OCI-LY1 (cell line): ENCODE results near the gene CMTM2.
"Not testable (repeated sequence)": the region's sequence is repeated elsewhere in the genome, so short reads cannot be mapped to it uniquely, and the experiment has no call there.

Experiments used
- H2AFZ ChIP-seq: fragments of 200-600 bp; sonication (generic), shearing (Covaris generic); 2 replicates; pipeline ENCODE4 v1.6.0; 2014; ENCODE audit warnings: antibody characterized with exemption, mild to moderate bottlenecking, low read length
- H3F3A ChIP-seq: fragments of 200-600 bp; sonication (generic), shearing (Covaris generic); 2 replicates; pipeline ENCODE4 v1.6.0; 2014; ENCODE audit warnings: mild to moderate bottlenecking, antibody characterized with exemption, low read length, moderate library complexity; ENCODE audit not compliant: insufficient read depth
- H3K27ac ChIP-seq: fragments of 200-600 bp; sonication (generic); 2 replicates; pipeline ENCODE4 v1.5.1; 2014; ENCODE audit warnings: low read length, mixed run types, mild to moderate bottlenecking, low read depth; ENCODE audit not compliant: poor library complexity, severe bottlenecking
- H3K27me3 ChIP-seq: fragments of 200-600 bp; sonication (generic); 2 replicates; pipeline ENCODE4 v1.6.0; 2014; ENCODE audit warnings: antibody characterized with exemption, mild to moderate bottlenecking, low read length, moderate library complexity; ENCODE audit not compliant: insufficient read depth
- H3K36me3 ChIP-seq: fragments of 200-600 bp; sonication (generic); 2 replicates; pipeline ENCODE4 v1.6.1; 2014; ENCODE audit warnings: mild to moderate bottlenecking, antibody characterized with exemption, low read length, moderate library complexity, mixed read lengths; ENCODE audit not compliant: insufficient read depth
- H3K4me1 ChIP-seq: fragments of 200-600 bp; sonication (generic); 2 replicates; pipeline ENCODE4 v1.5.1; 2014; ENCODE audit warnings: mild to moderate bottlenecking, low read length, moderate library complexity; ENCODE audit not compliant: insufficient read depth, severe bottlenecking
- H3K4me2 ChIP-seq: fragments of 200-600 bp; sonication (generic), shearing (Covaris generic); 2 replicates; pipeline ENCODE4 v1.6.1; 2014; ENCODE audit warnings: low read length
- H3K4me3 ChIP-seq: fragments of 200-600 bp; sonication (generic); 2 replicates; pipeline ENCODE4 v1.5.1; 2014; ENCODE audit warnings: low read length, low read depth, mild to moderate bottlenecking, mixed read lengths; ENCODE audit not compliant: poor library complexity, severe bottlenecking
- H3K79me2 ChIP-seq: fragments of 200-600 bp; shearing (Covaris generic); 2 replicates; pipeline ENCODE4 v1.6.1; 2016; ENCODE audit warnings: mixed run types, low read length, mixed read lengths; ENCODE audit not compliant: insufficient read depth
- H3K9ac ChIP-seq: fragments of 200-600 bp; sonication (generic), shearing (Covaris generic); 2 replicates; pipeline ENCODE4 v1.6.1; 2014; ENCODE audit warnings: mild to moderate bottlenecking, low read length, mixed read lengths
- H3K9me2 ChIP-seq: fragments of 200-600 bp; sonication (generic), shearing (Covaris generic); 2 replicates; pipeline ENCODE4 v1.6.1; 2014; ENCODE audit warnings: low read depth, mild to moderate bottlenecking, low read length, mixed read lengths
- H3K9me3 ChIP-seq: fragments of 200-600 bp; shearing (Covaris generic); 2 replicates; pipeline ENCODE4 v1.6.1; 2014; ENCODE audit warnings: low read length, mixed read lengths
- H4K20me1 ChIP-seq: fragments of 200-600 bp; sonication (generic), shearing (Covaris generic); 2 replicates; pipeline ENCODE4 v1.6.0; 2016; ENCODE audit warnings: mild to moderate bottlenecking, low read length; ENCODE audit not compliant: insufficient read depth
- EZH2 ChIP-seq: fragments of 200-600 bp; sonication (generic), shearing (Covaris generic); IDR thresholded peaks from 2 replicates; pipeline ENCODE4 v1.8.0; 2017; ENCODE audit warnings: borderline replicate concordance, mixed run types, mild to moderate bottlenecking, antibody characterized with exemption, low read length, moderate library complexity, mixed read lengths
- TF ChIP-seq, protein P1 (sequence below): fragments of 200-600 bp; sonication (generic), shearing (Covaris generic); IDR thresholded peaks from 2 replicates; pipeline ENCODE4 v1.5.1; 2017; ENCODE audit warnings: mild to moderate bottlenecking, antibody characterized with exemption, low read length, moderate library complexity, mixed read lengths

Gene CMTM2

GRCh38 chr16:66608241-66609138 is 29.2 kb downstream of the CMTM2 start:
- H3K9me2 ChIP-seq, result no peaks in the 10 kb centered on the region
- no peak for TF ChIP-seq EZH2
- TF ChIP-seq, protein P1, sequence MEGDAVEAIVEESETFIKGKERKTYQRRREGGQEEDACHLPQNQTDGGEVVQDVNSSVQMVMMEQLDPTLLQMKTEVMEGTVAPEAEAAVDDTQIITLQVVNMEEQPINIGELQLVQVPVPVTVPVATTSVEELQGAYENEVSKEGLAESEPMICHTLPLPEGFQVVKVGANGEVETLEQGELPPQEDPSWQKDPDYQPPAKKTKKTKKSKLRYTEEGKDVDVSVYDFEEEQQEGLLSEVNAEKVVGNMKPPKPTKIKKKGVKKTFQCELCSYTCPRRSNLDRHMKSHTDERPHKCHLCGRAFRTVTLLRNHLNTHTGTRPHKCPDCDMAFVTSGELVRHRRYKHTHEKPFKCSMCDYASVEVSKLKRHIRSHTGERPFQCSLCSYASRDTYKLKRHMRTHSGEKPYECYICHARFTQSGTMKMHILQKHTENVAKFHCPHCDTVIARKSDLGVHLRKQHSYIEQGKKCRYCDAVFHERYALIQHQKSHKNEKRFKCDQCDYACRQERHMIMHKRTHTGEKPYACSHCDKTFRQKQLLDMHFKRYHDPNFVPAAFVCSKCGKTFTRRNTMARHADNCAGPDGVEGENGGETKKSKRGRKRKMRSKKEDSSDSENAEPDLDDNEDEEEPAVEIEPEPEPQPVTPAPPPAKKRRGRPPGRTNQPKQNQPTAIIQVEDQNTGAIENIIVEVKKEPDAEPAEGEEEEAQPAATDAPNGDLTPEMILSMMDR, result peak; percentile 91
- no peak overlapping the region for H3K27ac ChIP-seq
- no peaks in the 10 kb centered on the region for H3K27me3 ChIP-seq
- no peaks in the 10 kb centered on the region for H3K79me2 ChIP-seq
- H3K4me3 ChIP-seq, result no peak overlapping the region
- peaks cover 26% of the 10 kb centered on the region for H3K4me1 ChIP-seq
- H3K36me3 ChIP-seq, result peaks cover 25% of the 10 kb centered on the region
- no peak overlapping the region for H2AFZ ChIP-seq
- no peaks in the 10 kb centered on the region for H3K9me3 ChIP-seq
- no peaks in the 10 kb centered on the region for H4K20me1 ChIP-seq
- no peaks in the 10 kb centered on the region for H3F3A ChIP-seq
- no peak overlapping the region for H3K4me2 ChIP-seq
- H3K9ac ChIP-seq, result no peak overlapping the region

GRCh38 chr16:66609139-66609510 is 29.9 kb downstream of the CMTM2 start:
- Histone ChIP-seq H3K9ac (no peak overlapping the region), H2AFZ (no peak overlapping the region), H3K36me3 (peaks cover 25% of the 10 kb centered on the region), H3K9me3 (no peaks in the 10 kb centered on the region), H3K4me2 (no peak overlapping the region), H3K4me1 (peaks cover 20% of the 10 kb centered on the region), H3K27ac (no peak overlapping the region), H3K9me2 (no peaks in the 10 kb centered on the region), H3K79me2 (no peaks in the 10 kb centered on the region), H3F3A (no peaks in the 10 kb centered on the region), H3K27me3 (no peaks in the 10 kb centered on the region), H4K20me1 (no peaks in the 10 kb centered on the region), H3K4me3 (no peak overlapping the region)
- TF ChIP-seq EZH2, result no peak

GRCh38 chr16:66610111-66610820 is 31.0 kb downstream of the CMTM2 start:
- Histone ChIP-seq H3K9ac (no peak overlapping the region), H4K20me1 (no peaks in the 10 kb centered on the region), H3K79me2 (no peaks in the 10 kb centered on the region), H3F3A (no peaks in the 10 kb centered on the region), H2AFZ (no peak overlapping the region), H3K4me3 (no peak overlapping the region), H3K27me3 (no peaks in the 10 kb centered on the region), H3K9me2 (no peaks in the 10 kb centered on the region), H3K9me3 (no peaks in the 10 kb centered on the region), H3K27ac (no peak overlapping the region), H3K4me2 (no peak overlapping the region), H3K4me1 (peaks cover 19% of the 10 kb centered on the region), H3K36me3 (peaks cover 25% of the 10 kb centered on the region)
- TF ChIP-seq, protein P1, result no peak
- no peak for TF ChIP-seq EZH2

GRCh38 chr16:66611911-66612310 is 32.6 kb downstream of the CMTM2 start:
- not testable (repeated sequence) for H3K9me2 ChIP-seq, H3K27ac ChIP-seq, H2AFZ ChIP-seq, H3K9me3 ChIP-seq, H3K79me2 ChIP-seq, H3K9ac ChIP-seq, H3K4me2 ChIP-seq, H3K4me1 ChIP-seq, H3K4me3 ChIP-seq, H3F3A ChIP-seq, H4K20me1 ChIP-seq, H3K27me3 ChIP-seq
- H3K36me3 ChIP-seq, result peaks cover 25% of the 10 kb centered on the region
